GM12878 (cell line): ENCODE data around the gene DICER1. TPM values are rescaled to one million over a fixed set of nuclear protein-coding genes. Genes with fewer than 3 reads are reported as not detected.

Source experiments
- ATAC-seq: fragments of 200-7000 bp; cut with Tn5 transposase; 3 replicates; pipeline ENCODE4 v1.9.1; 2020; ENCODE audit warnings: mild to moderate bottlenecking, moderate library complexity
- BruUV-seq: library from RNA; stranded (reverse); fragments of 400-500 nt; replicated peaks from 2 replicates; lab custom pipeline; 2021; lab: Mats Ljungman, UMichigan
- CTCF ChIA-PET: fragments of 300-600 bp; sonication (Branson Sonifier 250); formaldehyde crosslinking; extraction: SDS; loops from one replicate; lab custom pipeline; 2021; ENCODE audit warnings: inconsistent platforms; lab: Yijun Ruan, JAX
- POLR2A ChIA-PET: fragments of 350-600 bp; formaldehyde crosslinking; extraction: SDS; loops from one replicate; lab custom pipeline; 2021; ENCODE audit warnings: inconsistent platforms; lab: Charles Lee
- RAD21 ChIA-PET: fragments of 300-600 bp; sonication (Branson Sonifier 250); formaldehyde crosslinking; loops from one replicate; lab custom pipeline; 2023; ENCODE audit warnings: antibody characterized with exemption; ENCODE audit not compliant: unreplicated experiment; lab: Charles Lee
- SMC1A ChIA-PET: fragments of 300-600 bp; sonication (Branson Sonifier 250); formaldehyde crosslinking; loops from one replicate; lab custom pipeline; 2023; ENCODE audit not compliant: unreplicated experiment, uncharacterized antibody; lab: Charles Lee
- DNase-seq: peaks from one replicate; pipeline ENCODE4 v3.0.0-alpha.2; 2011; ENCODE audit warnings: low read depth, low spot score
- FAIRE-seq: peaks from 3 replicates; lab custom pipeline; 2011; peaks lifted over from hg19 to GRCh38; lab: Jason Lieb, UNC
- H2AFZ ChIP-seq: 2 replicates; pipeline ENCODE4 v1.6.0; 2011; ENCODE audit warnings: low read depth, low read length, control low read depth; ENCODE audit not compliant: control insufficient read depth
- H3K27ac ChIP-seq: 2 replicates; pipeline ENCODE4 v1.5.1; 2011; ENCODE audit warnings: control low read depth; ENCODE audit not compliant: control insufficient read depth, insufficient read depth
- H3K27me3 ChIP-seq, 2 experiments: replicated peaks in 1 of 2; 2 replicates each; pipeline versions ENCODE4 v1.6.0 to v1.6.1; 2011; ENCODE audit warnings: low read length in 1 of 2; ENCODE audit not compliant: control insufficient read depth in 2 of 2, insufficient read depth in 2 of 2
- H3K36me3 ChIP-seq, 2 experiments: 2 replicates each; pipeline ENCODE4 v1.5.1; 2011; ENCODE audit warnings: low read length in 1 of 2; ENCODE audit not compliant: control insufficient read depth in 2 of 2, insufficient read depth in 2 of 2
- H3K4me1 ChIP-seq: 2 replicates; pipeline ENCODE4 v1.6.1; 2011; ENCODE audit warnings: mild to moderate bottlenecking, low read length, moderate library complexity, mixed read lengths; ENCODE audit not compliant: control insufficient read depth, insufficient read depth
- H3K4me2 ChIP-seq: 2 replicates; pipeline ENCODE4 v1.6.0; 2011; ENCODE audit warnings: control low read depth; ENCODE audit not compliant: control insufficient read depth, insufficient read depth
- H3K4me3 ChIP-seq: fragments of 200-600 bp; sonication (generic); 2 replicates; pipeline ENCODE4 v1.5.1; 2016
- H3K79me2 ChIP-seq: 2 replicates; pipeline ENCODE4 v1.6.0; 2011; ENCODE audit warnings: low read length; ENCODE audit not compliant: control insufficient read depth, insufficient read depth
- H3K9ac ChIP-seq: 2 replicates; pipeline ENCODE4 v1.8.0; 2011; ENCODE audit warnings: low read length, control low read depth, mixed read lengths; ENCODE audit not compliant: control insufficient read depth, insufficient read depth
- H3K9me3 ChIP-seq: replicated peaks from 3 replicates; pipeline ENCODE4 v1.5.1; 2011; ENCODE audit warnings: mild to moderate bottlenecking, low read length; ENCODE audit not compliant: control insufficient read depth, insufficient read depth
- H4K20me1 ChIP-seq: 2 replicates; pipeline ENCODE4 v1.6.0; 2011; ENCODE audit not compliant: control insufficient read depth, insufficient read depth
- NFIC ChIP-seq: IDR thresholded peaks from 2 replicates; pipeline ENCODE4 v1.6.1; 2012; ENCODE audit warnings: low read depth, mild to moderate bottlenecking, inconsistent platforms, low read length, moderate library complexity
- POU2F2 ChIP-seq: IDR thresholded peaks from 3 replicates; pipeline ENCODE4 v1.6.1; 2011; ENCODE audit warnings: low read depth, mild to moderate bottlenecking, low read length, borderline replicate concordance
- RUNX3 ChIP-seq: IDR thresholded peaks from 2 replicates; pipeline ENCODE4 v1.6.1; 2012; ENCODE audit warnings: low read length, inconsistent platforms
- SMAD1 ChIP-seq: fragments of 450-650 bp; IDR thresholded peaks from 2 replicates; pipeline ENCODE4 v1.6.1; 2018; ENCODE audit warnings: mild to moderate bottlenecking, low read depth; ENCODE audit not compliant: partially characterized antibody
- YY1 ChIP-seq: IDR thresholded peaks from 2 replicates; pipeline ENCODE4 v1.6.1; 2011; ENCODE audit warnings: low read depth, mild to moderate bottlenecking, low read length
- WGBS: methylation state at CpG from one replicate; pipeline ENCODE4 v1.1.6; 2016; ENCODE audit warnings: low lambda C conversion rate; ENCODE audit not compliant: insufficient replicate concordance, insufficient coverage; ENCODE audit errors: missing lambda C conversion rate; 5-methylcytosine and 5-hydroxymethylcytosine counted together
- in situ Hi-C: fragments of 300-500 bp; cut with MboI; formaldehyde crosslinking; loops from 9 replicates; pipeline ENCODE4 v1.14.3; 2018; ENCODE audit warnings: mixed read lengths
- intact Hi-C: fragments of 100-400 bp; cut with micrococcal nuclease; formaldehyde crosslinking; loops from one replicate; pipeline ENCODE4 v1.14.2; 2022; ENCODE audit not compliant: unreplicated experiment
- microRNA-seq: library from miRNA; unstranded; fragments of <30 nt; microRNA quantifications from one replicate; pipeline ENCODE4, GENCODE V29; 2018
- polyA plus RNA-seq, 11 experiments: library from polyadenylated mRNA; depleted of rRNA in 4 of 11; unstranded in 6 of 11; stranded (reverse) in 5 of 11; fragments of >200 nt; fragmentation: Nextera tagmentation in 4 of 11; fragmentation: Illumina TruSeq in 1 of 11; extraction: Ambion mirVana in 4 of 11; extraction: Trizol in 1 of 11; gene quantifications; 1 replicate in 1 of 11; 2 replicates in 10 of 11; pipeline versions ENCODE4 v1.2.1 to v1.2.3, GENCODE V29; 2011 to 2016; ENCODE audit warnings: inconsistent platforms in 2 of 11, missing spikeins in 2 of 11, low read depth in 1 of 11
- small RNA-seq: library from RNA; depleted of rRNA; stranded (forward); fragments of <200 nt; gene quantifications from one replicate; pipeline ENCODE3, GENCODE V24; 2014
- total RNA-seq, 4 experiments: library from RNA; depleted of rRNA in 3 of 4; stranded (reverse); fragments of >200 nt in 3 of 4; fragmentation: Illumina TruSeq in 1 of 4; extraction: Trizol in 1 of 4; gene quantifications; 2 replicates each; pipeline versions ENCODE4 v1.2.1 to v1.2.3, GENCODE V29; 2013 to 2021
- TF ChIP-seq, protein P1 (sequence below): fragments of 450-650 bp; formaldehyde crosslinking; IDR thresholded peaks from 2 replicates; pipeline ENCODE4 v1.4.0; 2022; ENCODE audit warnings: mild to moderate bottlenecking, moderate library complexity
- TF ChIP-seq, protein P2 (sequence below): fragments of 450-650 bp; conservative IDR thresholded peaks from 2 replicates; pipeline ENCODE4 v1.6.1; 2017; ENCODE audit warnings: mild to moderate bottlenecking, moderate library complexity

DICER1 gene
- total and polyA plus RNA-seq, 10 of the 15 experiments (the other 5 are each of a cell fraction or from before 2014, with no cell fraction given): 6.8 to 70.8 (median 37.1) TPM

DNA sequence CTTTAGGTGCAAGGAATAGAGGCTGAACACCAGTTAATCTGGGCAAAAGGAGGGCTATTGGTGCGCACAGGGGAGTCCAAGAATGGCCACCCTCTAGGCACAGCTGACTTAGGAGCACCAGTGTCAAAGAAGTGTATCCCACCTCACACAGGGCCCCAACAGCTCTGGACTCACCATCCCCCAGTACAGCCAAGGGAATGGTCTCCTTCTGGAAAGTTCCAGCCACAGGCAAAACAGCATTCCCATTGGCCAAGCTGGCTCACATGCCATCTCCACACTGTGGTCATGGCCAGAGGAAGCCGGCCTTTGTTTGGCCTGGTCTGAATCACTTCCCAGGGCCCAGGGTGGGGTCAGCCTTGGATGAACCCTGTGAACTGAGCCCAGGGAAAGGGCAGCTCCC, 120.1 kb downstream of the DICER1 start:
- no peaks in the 10 kb centered on the region; a peak in 1 of 4 replicates for H3K27me3 ChIP-seq
- no peaks in the 10 kb centered on the region for H4K20me1 ChIP-seq
- no peak overlapping the region for H3K4me2 ChIP-seq
- H3K27ac ChIP-seq: no peak overlapping the region
- ChIA-PET POLR2A (interaction anchor here (0.6 kb wide), 1 partner anchor 54 kb away, joined by 3 read pairs; no protein-coding TSS in a partner anchor), SMC1A (no interaction called here), RAD21 (no interaction called here), CTCF (interaction anchor here (0.5 to 0.8 kb wide), 2 partner anchors 32 to 382 kb away, joined by 3 read pairs; no protein-coding TSS in a partner anchor)
- H3K4me1 ChIP-seq: peaks cover 5% of the 10 kb centered on the region
- no peaks in the 10 kb centered on the region for H3K79me2 ChIP-seq
- in situ Hi-C loops: no loop called here
- ATAC-seq (no peak), DNase-seq (no peak), FAIRE-seq (no peak)
- no peak overlapping the region for H3K4me3 ChIP-seq
- no peaks in the 10 kb centered on the region for H3K9me3 ChIP-seq
- no peaks in the 10 kb centered on the region for H3K36me3 ChIP-seq
- WGBS: 38% methylated on average over 2 of the region's 2 CpGs
- intact Hi-C loops: no loop called here
- no TSS peak for BruUV-seq
- H3K9ac ChIP-seq: no peak overlapping the region
- no peak overlapping the region for H2AFZ ChIP-seq
- TF ChIP-seq NFIC (no peak), SMAD1 (no peak), YY1 (no peak), RUNX3 (no peak), POU2F2 (no peak)
- TF ChIP-seq, protein P1, sequence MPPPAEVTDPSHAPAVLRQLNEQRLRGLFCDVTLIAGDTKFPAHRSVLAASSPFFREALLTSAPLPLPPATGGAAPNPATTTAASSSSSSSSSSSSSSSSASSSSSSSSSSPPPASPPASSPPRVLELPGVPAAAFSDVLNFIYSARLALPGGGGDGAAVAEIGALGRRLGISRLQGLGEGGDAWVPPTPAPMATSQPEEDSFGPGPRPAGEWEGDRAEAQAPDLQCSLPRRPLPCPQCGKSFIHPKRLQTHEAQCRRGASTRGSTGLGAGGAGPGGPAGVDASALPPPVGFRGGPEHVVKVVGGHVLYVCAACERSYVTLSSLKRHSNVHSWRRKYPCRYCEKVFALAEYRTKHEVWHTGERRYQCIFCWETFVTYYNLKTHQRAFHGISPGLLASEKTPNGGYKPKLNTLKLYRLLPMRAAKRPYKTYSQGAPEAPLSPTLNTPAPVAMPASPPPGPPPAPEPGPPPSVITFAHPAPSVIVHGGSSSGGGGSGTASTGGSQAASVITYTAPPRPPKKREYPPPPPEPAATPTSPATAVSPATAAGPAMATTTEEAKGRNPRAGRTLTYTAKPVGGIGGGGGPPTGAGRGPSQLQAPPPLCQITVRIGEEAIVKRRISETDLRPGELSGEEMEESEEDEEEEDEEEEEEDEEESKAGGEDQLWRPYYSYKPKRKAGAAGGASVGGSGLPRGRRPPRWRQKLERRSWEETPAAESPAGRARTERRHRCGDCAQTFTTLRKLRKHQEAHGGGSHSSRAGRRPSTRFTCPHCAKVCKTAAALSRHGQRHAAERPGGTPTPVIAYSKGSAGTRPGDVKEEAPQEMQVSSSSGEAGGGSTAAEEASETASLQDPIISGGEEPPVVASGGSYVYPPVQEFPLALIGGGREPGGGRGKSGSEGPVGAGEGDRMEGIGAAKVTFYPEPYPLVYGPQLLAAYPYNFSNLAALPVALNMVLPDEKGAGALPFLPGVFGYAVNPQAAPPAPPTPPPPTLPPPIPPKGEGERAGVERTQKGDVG: no peak
- TF ChIP-seq, protein P2, sequence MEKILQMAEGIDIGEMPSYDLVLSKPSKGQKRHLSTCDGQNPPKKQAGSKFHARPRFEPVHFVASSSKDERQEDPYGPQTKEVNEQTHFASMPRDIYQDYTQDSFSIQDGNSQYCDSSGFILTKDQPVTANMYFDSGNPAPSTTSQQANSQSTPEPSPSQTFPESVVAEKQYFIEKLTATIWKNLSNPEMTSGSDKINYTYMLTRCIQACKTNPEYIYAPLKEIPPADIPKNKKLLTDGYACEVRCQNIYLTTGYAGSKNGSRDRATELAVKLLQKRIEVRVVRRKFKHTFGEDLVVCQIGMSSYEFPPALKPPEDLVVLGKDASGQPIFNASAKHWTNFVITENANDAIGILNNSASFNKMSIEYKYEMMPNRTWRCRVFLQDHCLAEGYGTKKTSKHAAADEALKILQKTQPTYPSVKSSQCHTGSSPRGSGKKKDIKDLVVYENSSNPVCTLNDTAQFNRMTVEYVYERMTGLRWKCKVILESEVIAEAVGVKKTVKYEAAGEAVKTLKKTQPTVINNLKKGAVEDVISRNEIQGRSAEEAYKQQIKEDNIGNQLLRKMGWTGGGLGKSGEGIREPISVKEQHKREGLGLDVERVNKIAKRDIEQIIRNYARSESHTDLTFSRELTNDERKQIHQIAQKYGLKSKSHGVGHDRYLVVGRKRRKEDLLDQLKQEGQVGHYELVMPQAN: no peak

Small RNA genes within 50 kb of the gene (microRNA-seq; reads per million reads assigned to microRNA genes)
- gene MIR3173: 12.2 reads per million, percentile 46 among the genes with 10 or more reads in this experiment

Small RNA genes within 50 kb of the gene (small RNA-seq; reads per million reads assigned to genes)
- gene MIR3173: 0.90 reads per million, percentile 28 among the genes with 10 or more reads in this experiment

Other genes with a start within 250 kb of the DICER1 start
- gene CLMN, start 162.4 kb upstream of the DICER1 start, total RNA-seq (2014; rRNA removed): 13.1 and 13.6 TPM in 2 replicates
- gene CLMN, start 162.4 kb upstream of the DICER1 start, total RNA-seq (2014; rRNA removed; fragmentation: Illumina TruSeq; extraction: Trizol): 19.9 and 20.3 TPM in 2 replicates
- 40.2 and 40.4 TPM in 2 replicates for gene CLMN, start 162.4 kb upstream of the DICER1 start, total RNA-seq (2021)
- 10.2 and 12.1 TPM in 2 replicates for gene CLMN, start 162.4 kb upstream of the DICER1 start, polyA plus RNA-seq (2011; rRNA removed)
- gene CLMN, start 162.4 kb upstream of the DICER1 start, polyA plus RNA-seq (2014; fragmentation: Illumina TruSeq; extraction: Trizol): 21.0 and 24.3 TPM in 2 replicates
- 10 to 100 TPM in 1 of 2 experiments, 1 to 10 TPM in 1; 7.8 to 13.1 TPM for gene CLMN, start 162.4 kb upstream of the DICER1 start, polyA plus RNA-seq (2014; fragmentation: Nextera tagmentation; extraction: Ambion mirVana)
- gene CLMN, start 162.4 kb upstream of the DICER1 start, polyA plus RNA-seq (2014; rRNA removed): 15.6 and 16.8 TPM in 2 replicates
- 10 to 100 TPM; 26.1 to 49.3 TPM for gene CLMN, start 162.4 kb upstream of the DICER1 start, polyA plus RNA-seq (2016; fragmentation: Nextera tagmentation; extraction: Ambion mirVana)